ENCODE measurements around the gene RNFT2.

DNA sequence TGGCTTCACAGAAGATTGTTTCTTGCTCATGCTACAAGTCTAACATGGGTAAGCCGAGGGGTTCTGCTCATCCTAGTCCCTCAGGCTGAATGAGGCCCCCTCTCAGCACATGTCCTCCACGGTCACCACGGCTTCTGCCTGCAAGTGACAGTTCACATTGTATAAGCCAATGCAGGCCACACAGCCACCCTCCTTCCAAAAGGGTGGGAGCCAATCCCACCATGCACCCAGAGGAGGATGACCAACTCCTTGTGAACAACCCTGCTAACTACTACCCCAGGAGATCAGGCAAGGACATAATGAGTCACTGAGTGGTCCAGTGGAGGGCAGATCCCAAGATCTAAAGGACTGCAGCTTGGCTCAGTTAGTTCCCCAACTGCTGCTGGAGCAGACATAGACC, 6.3 kb upstream of the RNFT2 start:
- TF ChIP-seq, protein P1, sequence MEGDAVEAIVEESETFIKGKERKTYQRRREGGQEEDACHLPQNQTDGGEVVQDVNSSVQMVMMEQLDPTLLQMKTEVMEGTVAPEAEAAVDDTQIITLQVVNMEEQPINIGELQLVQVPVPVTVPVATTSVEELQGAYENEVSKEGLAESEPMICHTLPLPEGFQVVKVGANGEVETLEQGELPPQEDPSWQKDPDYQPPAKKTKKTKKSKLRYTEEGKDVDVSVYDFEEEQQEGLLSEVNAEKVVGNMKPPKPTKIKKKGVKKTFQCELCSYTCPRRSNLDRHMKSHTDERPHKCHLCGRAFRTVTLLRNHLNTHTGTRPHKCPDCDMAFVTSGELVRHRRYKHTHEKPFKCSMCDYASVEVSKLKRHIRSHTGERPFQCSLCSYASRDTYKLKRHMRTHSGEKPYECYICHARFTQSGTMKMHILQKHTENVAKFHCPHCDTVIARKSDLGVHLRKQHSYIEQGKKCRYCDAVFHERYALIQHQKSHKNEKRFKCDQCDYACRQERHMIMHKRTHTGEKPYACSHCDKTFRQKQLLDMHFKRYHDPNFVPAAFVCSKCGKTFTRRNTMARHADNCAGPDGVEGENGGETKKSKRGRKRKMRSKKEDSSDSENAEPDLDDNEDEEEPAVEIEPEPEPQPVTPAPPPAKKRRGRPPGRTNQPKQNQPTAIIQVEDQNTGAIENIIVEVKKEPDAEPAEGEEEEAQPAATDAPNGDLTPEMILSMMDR (tag by site-specific recombination; IDR thresholded peaks at IDR 0.05), result no peak
- TF ChIP-seq, protein P2, sequence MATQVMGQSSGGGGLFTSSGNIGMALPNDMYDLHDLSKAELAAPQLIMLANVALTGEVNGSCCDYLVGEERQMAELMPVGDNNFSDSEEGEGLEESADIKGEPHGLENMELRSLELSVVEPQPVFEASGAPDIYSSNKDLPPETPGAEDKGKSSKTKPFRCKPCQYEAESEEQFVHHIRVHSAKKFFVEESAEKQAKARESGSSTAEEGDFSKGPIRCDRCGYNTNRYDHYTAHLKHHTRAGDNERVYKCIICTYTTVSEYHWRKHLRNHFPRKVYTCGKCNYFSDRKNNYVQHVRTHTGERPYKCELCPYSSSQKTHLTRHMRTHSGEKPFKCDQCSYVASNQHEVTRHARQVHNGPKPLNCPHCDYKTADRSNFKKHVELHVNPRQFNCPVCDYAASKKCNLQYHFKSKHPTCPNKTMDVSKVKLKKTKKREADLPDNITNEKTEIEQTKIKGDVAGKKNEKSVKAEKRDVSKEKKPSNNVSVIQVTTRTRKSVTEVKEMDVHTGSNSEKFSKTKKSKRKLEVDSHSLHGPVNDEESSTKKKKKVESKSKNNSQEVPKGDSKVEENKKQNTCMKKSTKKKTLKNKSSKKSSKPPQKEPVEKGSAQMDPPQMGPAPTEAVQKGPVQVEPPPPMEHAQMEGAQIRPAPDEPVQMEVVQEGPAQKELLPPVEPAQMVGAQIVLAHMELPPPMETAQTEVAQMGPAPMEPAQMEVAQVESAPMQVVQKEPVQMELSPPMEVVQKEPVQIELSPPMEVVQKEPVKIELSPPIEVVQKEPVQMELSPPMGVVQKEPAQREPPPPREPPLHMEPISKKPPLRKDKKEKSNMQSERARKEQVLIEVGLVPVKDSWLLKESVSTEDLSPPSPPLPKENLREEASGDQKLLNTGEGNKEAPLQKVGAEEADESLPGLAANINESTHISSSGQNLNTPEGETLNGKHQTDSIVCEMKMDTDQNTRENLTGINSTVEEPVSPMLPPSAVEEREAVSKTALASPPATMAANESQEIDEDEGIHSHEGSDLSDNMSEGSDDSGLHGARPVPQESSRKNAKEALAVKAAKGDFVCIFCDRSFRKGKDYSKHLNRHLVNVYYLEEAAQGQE (tag by site-specific recombination; IDR thresholded peaks at IDR 0.05), result no peak
- TF ChIP-seq ZNF23 (tag by site-specific recombination; IDR thresholded peaks at IDR 0.05; ENCODE audit: borderline replicate concordance), result no peak
- TF ChIP-seq, protein P3, sequence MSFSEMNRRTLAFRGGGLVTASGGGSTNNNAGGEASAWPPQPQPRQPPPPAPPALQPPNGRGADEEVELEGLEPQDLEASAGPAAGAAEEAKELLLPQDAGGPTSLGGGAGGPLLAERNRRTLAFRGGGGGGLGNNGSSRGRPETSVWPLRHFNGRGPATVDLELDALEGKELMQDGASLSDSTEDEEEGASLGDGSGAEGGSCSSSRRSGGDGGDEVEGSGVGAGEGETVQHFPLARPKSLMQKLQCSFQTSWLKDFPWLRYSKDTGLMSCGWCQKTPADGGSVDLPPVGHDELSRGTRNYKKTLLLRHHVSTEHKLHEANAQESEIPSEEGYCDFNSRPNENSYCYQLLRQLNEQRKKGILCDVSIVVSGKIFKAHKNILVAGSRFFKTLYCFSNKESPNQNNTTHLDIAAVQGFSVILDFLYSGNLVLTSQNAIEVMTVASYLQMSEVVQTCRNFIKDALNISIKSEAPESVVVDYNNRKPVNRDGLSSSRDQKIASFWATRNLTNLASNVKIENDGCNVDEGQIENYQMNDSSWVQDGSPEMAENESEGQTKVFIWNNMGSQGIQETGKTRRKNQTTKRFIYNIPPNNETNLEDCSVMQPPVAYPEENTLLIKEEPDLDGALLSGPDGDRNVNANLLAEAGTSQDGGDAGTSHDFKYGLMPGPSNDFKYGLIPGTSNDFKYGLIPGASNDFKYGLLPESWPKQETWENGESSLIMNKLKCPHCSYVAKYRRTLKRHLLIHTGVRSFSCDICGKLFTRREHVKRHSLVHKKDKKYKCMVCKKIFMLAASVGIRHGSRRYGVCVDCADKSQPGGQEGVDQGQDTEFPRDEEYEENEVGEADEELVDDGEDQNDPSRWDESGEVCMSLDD (tag by site-specific recombination; IDR thresholded peaks at IDR 0.05), result no peak
